ENCODE measurements around the gene ATP9B.
A peak's percentile ranks its signal among the peaks of the same experiment; 100 is the strongest.
"Not testable (repeated sequence)": the region's sequence is repeated elsewhere in the genome, so short reads cannot be mapped to it uniquely, and the experiment has no call there.

The ATP9B gene

GRCh38 chr18:79290409-79290808 is 221.2 kb downstream of the ATP9B start:
- not testable (repeated sequence) for DNase-seq (ENCODE audit: low read depth)

GRCh38 chr18:79290876-79291275 is 221.7 kb downstream of the ATP9B start:
- no peak for DNase-seq (ENCODE audit: low read depth)

GRCh38 chr18:79294235-79294634 is 225.0 kb downstream of the ATP9B start:
- DNase-seq (ENCODE audit: low read depth), result no peak

GRCh38 chr18:79299272-79299671 is 230.1 kb downstream of the ATP9B start:
- DNase-seq (ENCODE audit: low read depth), result no peak

- DNase-seq (ENCODE audit: low read depth), result no peak
Observed at GRCh38 chr18:79299711-79300110, 230.5 kb downstream of the ATP9B start.

- no peak for DNase-seq (ENCODE audit: low read depth)
Observed at GRCh38 chr18:79300413-79300812, 231.2 kb downstream of the ATP9B start.

- no peak for DNase-seq (ENCODE audit: low read depth)
Observed at GRCh38 chr18:79302120-79302519, 232.9 kb downstream of the ATP9B start.

- DNase-seq (ENCODE audit: low read depth), result no peak
Observed at GRCh38 chr18:79305911-79306310, 236.7 kb downstream of the ATP9B start.

GRCh38 chr18:79309614-79310358 is 240.6 kb downstream of the ATP9B start:
- no peak for DNase-seq (ENCODE audit: low read depth)

GRCh38 chr18:79314838-79315388 is 245.7 kb downstream of the ATP9B start:
- no peak for DNase-seq (ENCODE audit: low read depth)

- DNase-seq (ENCODE audit: low read depth), result no peak
Observed at GRCh38 chr18:79315596-79315995, 246.4 kb downstream of the ATP9B start.

- peak; percentile 6 for DNase-seq (ENCODE audit: low read depth)
Observed at GRCh38 chr18:79317703-79318102, 248.5 kb downstream of the ATP9B start.

GRCh38 chr18:79318142-79318673 is 249.0 kb downstream of the ATP9B start:
- DNase-seq (ENCODE audit: low read depth), result no peak

GRCh38 chr18:79320216-79320850 is 251.1 kb downstream of the ATP9B start:
- DNase-seq (ENCODE audit: low read depth), result no peak

GRCh38 chr18:79321625-79322405 is 252.6 kb downstream of the ATP9B start:
- DNase-seq (ENCODE audit: low read depth), result peak; percentile 20

GRCh38 chr18:79322441-79322840 is 253.2 kb downstream of the ATP9B start:
- no peak for DNase-seq (ENCODE audit: low read depth)

GRCh38 chr18:79323471-79323870 is 254.3 kb downstream of the ATP9B start:
- DNase-seq (ENCODE audit: low read depth), result no peak

GRCh38 chr18:79326413-79327198 is 257.4 kb downstream of the ATP9B start:
- peak; percentile 40 for DNase-seq (ENCODE audit: low read depth)

GRCh38 chr18:79327199-79327721 is 258.1 kb downstream of the ATP9B start:
- no peak for DNase-seq (ENCODE audit: low read depth)

GRCh38 chr18:79327915-79328314 is 258.7 kb downstream of the ATP9B start:
- not testable (repeated sequence) for DNase-seq (ENCODE audit: low read depth)

GRCh38 chr18:79328887-79329286 is 259.7 kb downstream of the ATP9B start:
- no peak for DNase-seq (ENCODE audit: low read depth)
